CD4-positive, alpha-beta memory T cell (primary cell): ENCODE data around the gene DCAF6. TPM values are rescaled to one million over a fixed set of nuclear protein-coding genes. Genes with fewer than 3 reads are reported as not detected.

ENCODE experiments used
- CTCF ChIA-PET: fragments of 350-600 bp; sonication (Branson Sonifier 250); formaldehyde crosslinking; loops from one replicate; lab custom pipeline; 2021; ENCODE audit warnings: inconsistent platforms; ENCODE audit not compliant: partially characterized antibody; lab: Charles Lee
- POLR2A ChIA-PET: fragments of 350-600 bp; sonication (Branson Sonifier 250); formaldehyde crosslinking; loops from one replicate; lab custom pipeline; 2021; ENCODE audit not compliant: partially characterized antibody; lab: Charles Lee
- DNase-seq, 5 donors: peaks; one replicate each; pipeline versions ENCODE4 v3.0.0 to v3.0.0-alpha.2; 2020 to 2022; ENCODE audit warnings: mixed read lengths in 1 of 5
- H3K27ac ChIP-seq: one replicate; pipeline ENCODE4 v1.7.0; 2013; ENCODE audit warnings: low read depth, low read length
- H3K27me3 ChIP-seq: 2 replicates; pipeline ENCODE4 v1.7.0; 2013; ENCODE audit warnings: mild to moderate bottlenecking, low read length, moderate library complexity; ENCODE audit not compliant: insufficient read depth
- H3K36me3 ChIP-seq: 2 replicates; pipeline ENCODE4 v1.7.0; 2013; ENCODE audit warnings: mild to moderate bottlenecking, low read length, moderate library complexity; ENCODE audit not compliant: insufficient read depth
- H3K4me1 ChIP-seq: 2 replicates; pipeline ENCODE4 v1.7.0; 2013; ENCODE audit warnings: mild to moderate bottlenecking, low read length, moderate library complexity; ENCODE audit not compliant: insufficient read depth
- H3K4me3 ChIP-seq, 2 donors: one replicate each; pipeline ENCODE4 v1.7.0; 2013; ENCODE audit warnings: low read length in 2 of 2, mild to moderate bottlenecking in 1 of 2
- H3K9me3 ChIP-seq, 2 donors: one replicate each; pipeline ENCODE4 v1.7.0; 2013; ENCODE audit warnings: low read length in 2 of 2, control low read depth in 1 of 2; ENCODE audit not compliant: control insufficient read depth in 1 of 2
- H3K27ac Mint-ChIP-seq, 7 donors: one replicate each; pipeline ENCODE4 v1.8.0; 2020 to 2021; ENCODE audit warnings: mixed read lengths in 7 of 7, mild to moderate bottlenecking in 6 of 7, inconsistent platforms in 3 of 7, moderate library complexity in 3 of 7
- H3K27me3 Mint-ChIP-seq, 2 donors: one replicate each; pipeline ENCODE4 v1.8.0; 2020 to 2021; ENCODE audit warnings: mixed read lengths in 2 of 2
- H3K36me3 Mint-ChIP-seq, 2 donors: one replicate each; pipeline ENCODE4 v1.8.0; 2020 to 2021; ENCODE audit warnings: mixed read lengths in 2 of 2, inconsistent platforms in 1 of 2, mild to moderate bottlenecking in 1 of 2
- H3K4me1 Mint-ChIP-seq, 4 donors: one replicate each; pipeline ENCODE4 v1.8.0; 2020 to 2021; ENCODE audit warnings: mixed read lengths in 4 of 4, mild to moderate bottlenecking in 1 of 4
- H3K4me3 Mint-ChIP-seq, 8 donors: one replicate each; pipeline ENCODE4 v1.8.0; 2020 to 2021; ENCODE audit warnings: mixed read lengths in 8 of 8, mild to moderate bottlenecking in 7 of 8, moderate library complexity in 6 of 8, inconsistent platforms in 3 of 8
- H3K9me3 Mint-ChIP-seq, 8 donors: one replicate each; pipeline ENCODE4 v1.8.0; 2020 to 2021; ENCODE audit warnings: mixed read lengths in 8 of 8, mild to moderate bottlenecking in 5 of 8, inconsistent platforms in 3 of 8, moderate library complexity in 1 of 8
- intact Hi-C: fragments of 100-400 bp; cut with micrococcal nuclease; formaldehyde crosslinking; loops from one replicate; pipeline ENCODE4 v1.15.1; 2023
- polyA plus RNA-seq, 2 donors: library from polyadenylated mRNA; unstranded; fragments of 300-500 nt; fragmentation: Illumina TruSeq; gene quantifications; one replicate each; pipeline ENCODE4 v1.2.3, GENCODE V29; 2021
- total RNA-seq, 2 experiments: library from RNA; stranded (reverse); gene quantifications; one replicate each; pipeline ENCODE4 v1.2.3, GENCODE V29; 2021

DCAF6 gene
- total and polyA plus RNA-seq, 4 experiments from 2014 or later, result 8.1 to 29.2 (median 21.3) TPM

DNA sequence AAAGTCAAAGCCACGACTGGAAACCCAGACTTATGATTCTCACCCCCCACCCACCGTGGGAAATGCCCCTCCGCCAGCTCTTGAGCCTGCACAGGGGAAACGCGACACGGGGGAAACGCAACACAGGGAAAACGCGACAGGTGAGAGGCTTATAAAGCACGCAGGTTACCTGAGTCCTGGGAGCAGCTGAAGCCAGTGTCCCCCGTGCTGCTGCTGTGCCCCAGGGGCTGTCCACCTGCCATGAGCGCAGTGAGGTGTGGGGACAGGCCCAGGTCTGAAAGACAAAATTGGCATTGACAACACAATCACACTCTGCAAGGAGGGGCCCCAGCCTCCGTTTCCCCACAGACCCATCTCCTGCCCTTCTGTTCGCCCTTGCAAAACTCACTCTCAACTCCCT lies 153.9 kb downstream of the DCAF6 start:
- CTCF ChIA-PET, result interaction anchor here (6.8 kb wide), 1 partner anchor 7 kb away, joined by 62 read pairs; no protein-coding TSS in a partner anchor
- Mint-ChIP-seq H3K9me3 (no peaks in the 10 kb centered on the region), H3K4me1 (no peaks in the 10 kb centered on the region), H3K36me3 (no peaks in the 10 kb centered on the region), H3K27me3 (peaks cover 0 to 2% of the 10 kb centered on the region in 2 donors), H3K27ac (no peak overlapping the region), H3K4me3 (no peak overlapping the region)
- POLR2A ChIA-PET, result no interaction called here
- Histone ChIP-seq H3K4me3 (no peak overlapping the region), H3K9me3 (no peaks in the 10 kb centered on the region), H3K36me3 (no peaks in the 10 kb centered on the region), H3K27ac (no peak overlapping the region), H3K4me1 (no peaks in the 10 kb centered on the region), H3K27me3 (no peaks in the 10 kb centered on the region)
- DNase-seq, result no peak
- intact Hi-C loops, result no loop called here

GRCh38 chr1:168091063-168091462 lies 154.6 kb downstream of the DCAF6 start:
- Histone ChIP-seq H3K27me3 (no peaks in the 10 kb centered on the region), H3K4me3 (no peak overlapping the region), H3K9me3 (no peaks in the 10 kb centered on the region), H3K36me3 (no peaks in the 10 kb centered on the region), H3K27ac (no peak overlapping the region), H3K4me1 (no peaks in the 10 kb centered on the region)
- Mint-ChIP-seq H3K4me3 (no peak overlapping the region), H3K27ac (no peak overlapping the region), H3K27me3 (peaks cover 0 to 2% of the 10 kb centered on the region in 2 donors), H3K9me3 (no peaks in the 10 kb centered on the region), H3K4me1 (no peaks in the 10 kb centered on the region), H3K36me3 (no peaks in the 10 kb centered on the region)
- no peak for DNase-seq
- ChIA-PET CTCF (interaction anchor here (6.8 kb wide), 1 partner anchor 7 kb away, joined by 62 read pairs; no protein-coding TSS in a partner anchor), POLR2A (no interaction called here)
- intact Hi-C loops, result no loop called here

DNA sequence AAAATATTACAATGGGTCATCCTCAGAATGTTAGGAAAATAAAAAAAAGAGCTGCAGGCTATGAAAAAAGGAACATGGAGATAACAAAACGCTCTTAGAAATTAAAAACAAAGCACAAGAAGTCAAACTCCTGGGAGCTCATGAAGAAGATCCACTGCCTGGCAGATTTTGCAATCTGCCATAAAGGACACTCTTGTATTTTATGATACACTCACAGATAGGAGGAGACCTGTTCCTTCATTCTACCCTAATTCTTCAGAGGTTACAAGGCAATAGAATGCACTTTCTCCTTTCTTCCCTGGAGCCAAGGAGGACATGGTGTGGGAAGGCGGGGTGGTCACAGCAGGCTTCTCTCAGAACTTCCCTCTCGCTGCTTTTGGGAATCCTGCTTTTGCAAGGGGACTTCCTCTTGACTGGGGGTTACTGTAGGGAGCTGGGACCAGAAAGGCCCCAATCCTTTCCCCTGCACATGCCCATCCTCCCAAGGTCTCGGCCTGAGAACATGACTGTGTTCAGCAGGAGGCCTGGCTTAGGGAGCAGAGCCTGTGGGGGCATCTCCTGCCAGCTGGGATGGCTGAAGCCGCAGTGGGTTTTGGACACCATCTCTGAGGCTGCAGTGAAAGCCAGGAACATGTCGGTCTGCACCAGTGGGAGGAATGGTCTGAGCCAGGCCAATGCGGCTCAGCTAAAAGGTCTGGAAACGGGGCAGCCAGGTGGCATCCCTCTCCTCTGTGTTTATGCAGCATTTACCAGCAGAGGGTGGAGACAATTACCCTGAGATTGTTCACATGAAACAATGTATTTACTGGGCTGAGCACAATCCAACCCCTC lies 155.5 kb downstream of the DCAF6 start:
- no peaks in the 10 kb centered on the region for H3K27me3 ChIP-seq
- no peaks in the 10 kb centered on the region for H3K36me3 ChIP-seq
- H3K4me3 ChIP-seq, result no peak overlapping the region
- peaks cover 0 to 2% of the 10 kb centered on the region in 2 donors for H3K27me3 Mint-ChIP-seq
- POLR2A ChIA-PET, result no interaction called here
- H3K9me3 ChIP-seq, result no peaks in the 10 kb centered on the region
- H3K36me3 Mint-ChIP-seq, result no peaks in the 10 kb centered on the region
- no peak overlapping the region for H3K27ac Mint-ChIP-seq
- H3K4me1 Mint-ChIP-seq, result no peaks in the 10 kb centered on the region
- no peak for DNase-seq
- CTCF ChIA-PET, result interaction anchor here (1.2 to 6.8 kb wide), 2 partner anchors 8 to 10 kb away, joined by 3 to 62 read pairs; no protein-coding TSS in a partner anchor
- intact Hi-C loops, result no loop called here
- no peak overlapping the region for H3K27ac ChIP-seq
- no peaks in the 10 kb centered on the region for H3K4me1 ChIP-seq
- H3K4me3 Mint-ChIP-seq, result no peak overlapping the region
- H3K9me3 Mint-ChIP-seq, result no peaks in the 10 kb centered on the region

DNA sequence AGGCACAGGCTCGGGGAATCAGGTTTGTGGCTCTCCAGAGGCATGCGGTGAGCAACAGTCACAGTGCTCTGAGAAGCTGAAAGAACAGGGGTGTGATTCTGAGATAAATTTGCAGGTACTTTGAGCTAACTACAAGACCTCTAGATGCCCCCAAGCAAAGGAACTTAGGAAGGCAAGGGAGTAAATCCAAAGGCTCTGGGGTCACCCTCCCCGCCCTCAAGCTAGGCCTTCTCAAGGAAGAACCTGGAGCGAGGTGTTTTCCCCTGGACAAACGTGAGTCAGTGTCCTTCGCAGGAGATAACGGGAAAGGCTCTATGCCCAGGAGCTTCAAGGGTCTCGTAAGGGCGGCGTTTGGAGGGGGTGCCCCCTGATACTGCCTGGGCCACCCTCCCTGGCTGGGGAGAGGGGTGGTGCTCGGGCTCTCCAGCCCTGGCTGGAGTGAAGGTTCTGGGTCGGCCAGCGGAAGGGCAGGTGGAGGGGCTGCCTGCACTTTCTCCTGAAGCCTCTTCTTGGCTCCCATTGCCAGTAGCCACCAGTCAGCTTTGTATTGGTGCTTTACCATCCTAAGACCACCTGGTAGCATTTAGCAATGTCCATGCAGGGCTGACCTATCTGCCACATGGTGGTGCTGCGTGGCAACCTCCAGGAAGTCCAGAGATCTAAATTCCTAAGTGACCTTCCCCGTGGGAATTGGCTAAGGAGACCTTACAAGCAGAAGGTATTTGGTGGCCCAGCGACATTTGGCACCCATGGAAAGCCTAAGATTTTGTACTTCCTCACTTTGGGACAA lies 156.3 kb downstream of the DCAF6 start:
- no peaks in the 10 kb centered on the region for H3K27me3 ChIP-seq
- Mint-ChIP-seq H3K36me3 (no peaks in the 10 kb centered on the region), H3K27me3 (peaks cover 0 to 2% of the 10 kb centered on the region in 2 donors), H3K9me3 (no peaks in the 10 kb centered on the region), H3K4me1 (no peaks in the 10 kb centered on the region), H3K4me3 (no peak overlapping the region), H3K27ac (no peak overlapping the region)
- ChIA-PET CTCF (interaction anchor here (1.2 to 6.8 kb wide), 2 partner anchors 9 to 10 kb away, joined by 3 to 62 read pairs; no protein-coding TSS in a partner anchor), POLR2A (no interaction called here)
- intact Hi-C loops, result no loop called here
- no peak for DNase-seq
- H3K4me1 ChIP-seq, result no peaks in the 10 kb centered on the region
- no peaks in the 10 kb centered on the region for H3K36me3 ChIP-seq
- H3K4me3 ChIP-seq, result no peak overlapping the region
- no peaks in the 10 kb centered on the region for H3K9me3 ChIP-seq
- H3K27ac ChIP-seq, result no peak overlapping the region

GRCh38 chr1:168093616-168094015 lies 157.1 kb downstream of the DCAF6 start:
- H3K36me3 Mint-ChIP-seq, result no peaks in the 10 kb centered on the region
- Histone ChIP-seq H3K4me1 (no peaks in the 10 kb centered on the region), H3K4me3 (no peak overlapping the region), H3K36me3 (no peaks in the 10 kb centered on the region), H3K9me3 (no peaks in the 10 kb centered on the region), H3K27me3 (no peaks in the 10 kb centered on the region), H3K27ac (no peak overlapping the region)
- ChIA-PET CTCF (interaction anchor here (1.2 to 6.8 kb wide), 2 partner anchors 9 to 10 kb away, joined by 3 to 62 read pairs; no protein-coding TSS in a partner anchor), POLR2A (no interaction called here)
- H3K4me1 Mint-ChIP-seq, result no peaks in the 10 kb centered on the region
- no peak for DNase-seq
- intact Hi-C loops, result no loop called here
- H3K4me3 Mint-ChIP-seq, result no peak overlapping the region
- H3K9me3 Mint-ChIP-seq, result no peaks in the 10 kb centered on the region
- no peak overlapping the region for H3K27ac Mint-ChIP-seq
- peaks cover 0 to 2% of the 10 kb centered on the region in 2 donors for H3K27me3 Mint-ChIP-seq

- intact Hi-C loops, result no loop called here
- Histone ChIP-seq H3K27me3 (no peaks in the 10 kb centered on the region), H3K27ac (no peak overlapping the region), H3K36me3 (no peaks in the 10 kb centered on the region), H3K9me3 (no peaks in the 10 kb centered on the region), H3K4me3 (no peak overlapping the region), H3K4me1 (no peaks in the 10 kb centered on the region)
- CTCF ChIA-PET, result interaction anchor here (6.8 kb wide), 1 partner anchor 12 kb away, joined by 62 read pairs; no protein-coding TSS in a partner anchor
- Mint-ChIP-seq H3K4me1 (peaks cover 0 to 5% (median 0%) of the 10 kb centered on the region in 4 donors), H3K9me3 (no peaks in the 10 kb centered on the region), H3K27me3 (peaks cover 0 to 2% of the 10 kb centered on the region in 2 donors), H3K27ac (no peak overlapping the region), H3K4me3 (no peak overlapping the region), H3K36me3 (no peaks in the 10 kb centered on the region)
- no peak for DNase-seq
- POLR2A ChIA-PET, result no interaction called here
These were observed 159.0 kb downstream of the DCAF6 start for GRCh38 chr1:168095476-168095875.
